NCI-H2196 (cell line): ENCODE data around the gene CNTN4.
"Not testable (repeated sequence)": the region's sequence is repeated elsewhere in the genome, so short reads cannot be mapped to it uniquely, and the experiment has no call there.

Experiments
- DNase-seq: peaks from one replicate; lab custom pipeline; 2025; ENCODE audit not compliant: unreplicated experiment; lab: John Stamatoyannopoulos, UW

The CNTN4 gene

DNA sequence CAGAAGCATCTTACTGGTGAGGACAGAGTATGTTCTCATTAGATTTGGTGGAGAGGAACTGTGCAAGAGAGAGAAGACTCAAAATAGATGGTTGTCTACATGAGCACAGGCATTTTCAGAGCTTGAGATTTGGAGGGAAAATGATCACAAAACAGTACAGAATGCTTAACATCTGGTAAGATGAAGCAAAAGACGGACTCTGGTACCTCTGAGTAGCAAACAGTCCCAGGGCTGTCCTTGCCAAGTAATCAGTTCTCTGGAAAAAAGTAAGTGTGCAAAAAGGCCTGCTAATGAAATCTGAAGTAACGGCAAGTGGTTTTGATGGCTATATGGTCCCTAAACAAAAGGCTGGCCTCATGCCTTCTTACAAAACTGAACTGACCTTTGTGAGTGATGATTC is 414.2 kb downstream of the CNTN4 start:
- DNase-seq: no peak

DNA sequence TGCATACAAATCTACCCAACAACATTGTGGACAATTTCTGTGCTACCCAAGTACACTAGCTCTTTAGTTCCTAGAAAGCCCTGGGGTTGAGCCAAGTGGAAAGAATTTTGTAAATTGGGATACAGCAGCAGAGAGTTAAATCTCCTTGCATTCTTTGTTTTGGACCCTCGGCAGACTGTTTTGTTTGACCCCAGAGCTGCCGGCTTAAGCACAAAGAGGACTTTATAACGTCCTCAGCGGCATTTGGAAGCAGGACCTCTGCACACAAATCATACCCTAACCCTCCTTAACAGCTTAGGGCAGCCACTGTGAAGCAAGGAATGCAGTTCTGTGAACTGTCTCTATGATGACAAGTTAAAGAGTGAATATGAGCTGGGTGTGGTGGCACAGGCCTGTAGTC is 415.3 kb downstream of the CNTN4 start:
- DNase-seq: no peak

DNA sequence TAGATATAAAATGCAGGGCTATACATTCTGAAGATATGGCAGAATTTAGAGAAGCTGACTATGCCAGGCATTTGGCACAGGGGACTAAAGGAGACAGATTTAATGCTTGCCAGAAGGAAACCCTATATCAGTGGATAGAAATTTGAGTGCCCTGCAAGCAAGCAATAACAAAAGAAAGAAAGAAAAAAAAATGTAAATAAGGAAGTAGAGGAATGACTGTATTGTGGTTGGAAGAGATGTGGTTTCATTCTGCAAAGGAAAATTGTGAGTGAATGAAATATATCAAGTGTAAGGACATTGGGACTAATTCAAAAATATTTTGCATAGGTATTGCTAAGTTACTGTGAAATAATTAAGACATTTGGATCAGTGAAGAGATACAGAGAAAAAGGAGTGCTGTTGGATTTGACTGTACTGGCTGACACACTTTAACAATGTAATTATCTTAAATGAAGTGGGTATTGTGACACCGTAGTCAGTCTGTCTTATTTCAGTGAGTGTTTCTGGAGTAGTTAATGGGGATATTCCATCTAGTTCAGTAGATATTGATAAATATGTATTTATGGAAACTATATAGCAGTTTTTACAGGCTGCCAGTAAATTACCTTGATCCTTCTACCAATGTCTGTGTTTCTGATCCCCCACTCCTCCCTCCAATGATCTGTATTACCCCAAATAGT is 418.2 kb downstream of the CNTN4 start:
- DNase-seq: no peak

DNA sequence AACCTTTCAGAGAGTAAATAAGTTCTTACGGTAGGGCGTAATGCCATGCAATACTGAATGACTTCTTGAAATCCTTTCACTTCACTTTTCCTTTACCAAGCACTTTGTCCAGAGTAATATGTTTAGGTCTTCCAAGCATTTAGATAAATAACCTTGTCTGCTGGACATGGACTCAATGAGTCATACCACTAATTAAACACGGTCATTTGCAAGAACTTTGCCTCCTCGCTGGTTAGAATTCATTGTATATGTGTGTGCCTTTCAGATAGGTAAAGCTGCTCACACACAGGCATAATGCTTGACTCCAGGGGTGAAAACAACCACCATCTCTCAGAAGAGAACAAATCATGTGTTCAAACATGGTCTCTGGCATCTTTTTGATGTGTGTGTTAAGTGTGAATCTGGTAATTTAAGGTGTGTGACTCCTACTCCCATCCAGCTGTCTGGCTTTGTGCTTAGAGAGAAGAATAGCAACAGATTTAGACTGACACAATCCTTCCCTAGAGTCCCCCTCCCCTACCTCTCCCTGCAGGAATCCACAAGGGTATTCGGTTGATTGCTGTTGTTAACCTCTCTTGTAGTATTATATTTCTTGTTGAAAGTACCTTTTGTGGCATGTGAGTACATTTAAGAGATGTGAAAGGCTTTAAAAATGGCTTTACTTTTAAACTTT is 419.0 kb downstream of the CNTN4 start:
- no peak for DNase-seq

DNA sequence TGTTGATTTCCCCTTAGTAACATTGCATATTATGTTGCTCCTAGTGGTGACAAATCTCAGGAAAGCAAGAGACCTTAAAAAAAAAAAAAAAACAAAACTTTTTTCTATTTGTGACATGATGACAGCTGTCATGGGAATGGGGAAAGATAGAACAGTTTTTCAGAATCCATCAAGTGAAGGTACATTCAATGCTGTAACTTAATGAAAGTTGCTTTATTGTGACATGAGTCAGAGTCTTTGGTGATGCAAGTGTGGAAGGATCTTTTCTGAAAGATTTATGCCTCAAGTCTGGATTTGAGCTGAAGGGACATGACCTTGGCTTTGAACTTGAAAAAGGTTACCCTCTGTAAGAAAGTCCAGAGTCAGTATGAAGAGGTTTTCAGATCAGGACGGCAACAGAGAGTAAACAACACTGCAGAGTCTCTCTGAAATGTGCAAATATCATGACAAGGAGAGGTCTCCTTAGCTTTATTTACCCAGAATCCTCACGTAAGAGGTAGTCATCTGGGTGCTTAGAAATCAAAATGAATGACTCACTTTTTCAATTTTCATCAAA is 424.7 kb downstream of the CNTN4 start:
- DNase-seq: no peak

DNA sequence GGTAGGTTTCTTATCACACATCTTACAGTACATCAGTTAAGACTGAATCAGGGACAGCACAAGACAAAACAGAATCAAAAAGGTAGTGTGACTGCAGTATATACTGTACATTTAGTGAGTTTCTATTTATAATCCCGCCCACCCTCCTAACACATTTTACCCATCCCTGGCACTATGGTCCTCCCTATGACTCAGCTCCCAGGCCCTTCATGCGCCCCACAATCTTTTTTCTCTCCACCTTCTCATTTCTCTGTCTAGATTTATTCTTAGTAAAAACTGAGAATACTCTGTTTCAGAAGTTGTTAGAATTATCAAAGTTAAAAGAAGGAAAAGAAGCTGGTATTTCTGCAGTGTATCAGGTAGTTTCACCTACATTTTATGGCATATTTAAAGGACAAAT is 427.3 kb downstream of the CNTN4 start:
- DNase-seq: no peak

DNA sequence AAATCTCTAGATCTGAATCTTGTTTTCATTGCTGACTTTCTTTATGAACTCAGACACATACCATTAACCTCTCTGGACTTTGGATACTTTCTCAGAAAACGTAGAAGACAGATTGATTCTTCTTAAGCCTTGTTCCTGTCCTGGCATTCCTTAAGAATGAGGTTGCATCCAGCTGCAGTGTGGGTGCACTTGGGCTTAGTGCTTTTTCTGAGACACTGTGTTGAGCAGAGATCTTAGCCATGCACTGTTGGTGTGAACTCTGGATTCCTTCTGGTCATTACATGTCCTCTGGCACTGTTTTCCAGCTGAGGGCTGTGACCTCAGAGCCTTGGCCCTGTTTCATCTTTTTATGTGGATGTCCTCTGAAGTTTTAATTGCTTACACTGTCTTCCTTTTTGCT is 428.3 kb downstream of the CNTN4 start:
- no peak for DNase-seq

DNA sequence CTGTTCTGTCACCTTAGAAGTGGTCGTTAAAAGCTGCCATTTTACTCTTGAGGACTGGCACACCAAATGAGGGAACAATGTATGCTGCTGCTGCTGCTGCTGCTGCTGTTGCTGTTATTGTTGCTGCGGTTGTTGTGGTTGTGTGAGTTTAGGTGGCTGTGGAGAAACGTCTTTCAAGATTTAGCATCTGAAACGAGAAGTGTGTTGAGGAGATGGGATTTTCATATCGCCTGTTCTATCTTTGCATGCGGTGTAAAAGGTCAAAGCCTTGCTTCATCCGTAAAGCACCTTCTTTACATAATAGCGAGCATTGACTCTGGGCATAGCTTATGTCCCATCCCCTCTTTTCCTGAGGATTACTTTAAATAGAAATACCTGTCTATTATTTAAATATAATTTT is 428.7 kb downstream of the CNTN4 start:
- DNase-seq: not testable (repeated sequence)

DNA sequence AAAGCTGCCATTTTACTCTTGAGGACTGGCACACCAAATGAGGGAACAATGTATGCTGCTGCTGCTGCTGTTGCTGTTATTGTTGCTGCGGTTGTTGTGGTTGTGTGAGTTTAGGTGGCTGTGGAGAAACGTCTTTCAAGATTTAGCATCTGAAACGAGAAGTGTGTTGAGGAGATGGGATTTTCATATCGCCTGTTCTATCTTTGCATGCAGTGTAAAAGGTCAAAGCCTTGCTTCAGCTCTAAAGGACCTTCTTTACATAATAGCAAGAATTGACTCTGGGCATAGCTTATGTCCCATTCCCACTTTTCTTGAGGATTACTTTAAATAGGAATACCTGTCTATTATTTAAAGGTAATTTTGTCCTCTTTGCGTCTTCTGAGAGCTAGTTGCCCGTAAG is 436.1 kb downstream of the CNTN4 start:
- not testable (repeated sequence) for DNase-seq

DNA sequence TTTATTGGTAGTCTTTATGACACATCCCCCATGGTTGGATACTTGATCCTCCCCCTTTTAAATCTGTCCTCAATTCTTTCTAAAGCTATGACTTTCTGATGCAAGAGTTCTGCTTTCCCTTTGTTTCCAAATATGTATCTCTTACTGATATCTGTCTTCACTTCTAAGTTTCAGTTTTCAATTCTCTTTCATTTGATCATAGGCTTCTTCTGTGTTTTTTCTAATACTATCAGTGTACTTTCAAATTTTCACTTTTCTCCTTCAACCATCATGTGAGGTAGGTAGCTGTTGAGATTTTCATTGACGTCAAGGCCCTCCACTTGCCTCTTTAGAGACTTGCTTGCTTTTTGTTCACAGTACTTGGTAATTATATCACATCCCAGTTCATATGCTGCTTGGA is 436.5 kb downstream of the CNTN4 start:
- no peak for DNase-seq

DNA sequence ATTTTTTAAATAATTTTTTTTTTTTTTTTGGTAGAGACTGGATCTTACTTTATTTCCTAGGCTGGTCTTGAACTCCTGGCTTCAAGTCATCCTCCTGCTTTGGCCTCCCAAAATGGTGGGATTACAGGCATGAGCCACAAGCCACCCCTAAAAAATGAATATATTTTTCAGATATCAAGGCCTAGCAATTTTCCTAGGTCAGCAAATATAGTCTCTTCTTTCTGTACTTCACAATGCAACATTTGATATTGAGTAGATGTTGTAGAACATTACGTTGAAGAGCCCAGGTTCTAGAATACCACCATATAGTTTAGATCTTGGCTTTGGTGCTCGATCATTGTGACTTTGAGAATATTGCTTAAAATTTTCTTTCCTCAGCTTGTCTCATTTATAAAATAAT is 437.9 kb downstream of the CNTN4 start:
- no peak for DNase-seq

DNA sequence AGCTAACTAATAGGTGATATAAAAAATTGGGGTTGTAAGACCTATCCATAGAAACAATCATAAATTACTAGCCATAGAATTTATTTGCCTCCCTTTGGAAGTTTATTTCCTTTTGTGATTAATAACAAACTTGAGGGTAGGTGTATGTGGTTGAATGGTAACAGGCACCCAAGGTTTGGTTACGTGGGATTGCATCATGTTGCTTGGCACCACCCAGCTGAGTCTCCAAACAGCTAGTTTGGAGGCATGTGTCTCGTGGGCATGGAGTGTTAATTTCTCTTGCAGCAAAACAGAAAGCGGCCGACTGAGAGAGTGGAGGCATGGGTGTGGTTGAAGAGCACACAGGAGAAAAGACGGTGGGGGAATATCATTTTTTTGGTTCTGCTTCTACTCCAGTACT is 441.4 kb downstream of the CNTN4 start:
- DNase-seq: no peak

DNA sequence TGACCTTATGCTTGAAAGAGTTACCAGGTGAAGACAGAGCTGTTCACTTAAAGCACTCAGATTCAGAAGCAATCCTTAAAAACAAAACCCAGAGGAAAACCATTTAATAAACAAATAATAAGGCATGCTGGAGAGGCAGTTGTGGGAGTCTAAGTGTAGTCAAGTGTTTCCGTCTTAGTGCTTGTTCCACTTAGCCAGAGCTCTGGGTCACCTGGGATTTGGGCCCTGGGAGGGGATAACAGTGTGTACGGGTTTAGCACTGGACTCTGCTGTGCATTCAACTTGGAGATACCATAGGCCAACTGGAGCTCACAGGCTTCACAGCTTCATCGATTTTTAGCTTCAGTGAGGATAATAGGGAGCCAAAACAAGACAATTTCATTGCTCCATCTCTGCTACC is 444.6 kb downstream of the CNTN4 start:
- DNase-seq: no peak

DNA sequence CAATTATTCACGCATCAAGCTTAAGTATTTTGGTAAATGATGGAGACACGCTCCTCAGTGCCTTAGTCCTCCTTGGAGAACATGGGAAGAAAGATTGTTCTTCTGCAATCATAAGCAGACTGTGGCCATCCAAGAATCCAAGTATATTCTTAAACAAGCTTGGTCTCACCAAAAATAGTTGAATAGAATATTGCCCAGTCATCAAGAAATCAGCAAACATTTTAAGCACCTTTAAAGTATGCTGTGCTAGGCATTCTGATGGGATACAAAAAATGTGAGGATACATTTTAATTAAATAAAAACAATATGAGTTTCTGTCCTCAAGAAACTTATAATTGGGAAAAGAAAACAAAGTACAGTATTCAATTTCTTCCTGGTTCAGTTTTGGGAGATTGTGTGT is 445.5 kb downstream of the CNTN4 start:
- no peak for DNase-seq

DNA sequence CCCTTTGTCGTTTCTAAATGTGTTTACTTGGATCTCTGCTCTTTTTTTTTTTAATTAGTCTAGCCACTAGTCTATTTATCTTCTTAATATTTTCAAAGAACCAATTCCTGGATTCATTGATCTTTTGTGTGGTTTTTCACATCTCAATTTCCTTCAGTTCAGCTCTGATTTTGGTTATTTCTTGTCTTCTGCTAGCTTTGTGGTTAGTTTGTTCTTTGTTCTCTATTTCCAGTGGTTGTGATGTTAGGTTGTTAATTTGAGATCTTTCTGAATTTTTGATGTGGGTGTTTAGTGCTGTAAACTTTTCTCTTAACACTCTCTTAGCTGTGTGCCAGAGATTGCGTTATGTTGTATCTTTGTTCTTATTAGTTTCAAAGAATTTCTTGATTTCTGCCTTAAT is 446.1 kb downstream of the CNTN4 start:
- no peak for DNase-seq

DNA sequence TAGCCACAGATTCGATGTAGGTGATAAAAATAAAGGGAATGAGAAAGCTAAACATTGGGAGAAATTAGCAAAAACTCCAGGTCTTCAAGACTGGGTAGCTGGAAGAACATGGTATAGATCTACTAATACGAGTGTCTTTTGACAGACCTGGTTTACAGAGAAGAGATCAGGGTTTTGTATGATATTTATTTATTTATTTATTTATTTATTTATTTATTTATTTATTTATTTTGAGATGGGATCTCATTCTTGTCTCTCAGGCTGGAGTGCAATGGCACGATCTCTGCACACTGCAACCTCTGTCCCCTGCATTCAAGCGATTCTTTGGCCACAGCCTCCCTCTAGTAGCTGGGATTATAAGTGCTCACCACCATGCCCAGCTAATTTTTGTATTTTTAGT is 448.4 kb downstream of the CNTN4 start:
- DNase-seq: no peak

DNA sequence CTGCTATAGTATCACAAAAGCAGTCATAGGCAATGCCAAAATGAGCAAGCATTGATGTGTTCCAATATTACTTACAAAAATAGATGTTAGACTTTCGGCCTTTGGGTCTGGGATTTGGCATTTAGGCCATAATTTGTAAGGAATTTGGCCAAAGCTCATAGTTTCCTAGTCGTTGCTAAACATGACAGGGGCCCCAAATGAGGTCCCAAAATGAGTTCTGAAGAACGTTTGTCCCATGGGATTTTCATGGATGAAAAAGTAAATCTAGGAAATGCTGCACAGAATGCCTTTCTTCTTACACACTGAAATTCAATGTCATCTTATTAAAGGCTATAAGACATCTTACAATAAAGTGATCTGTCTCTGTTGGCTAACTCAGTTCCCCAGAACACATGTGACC is 456.0 kb downstream of the CNTN4 start:
- no peak for DNase-seq

DNA sequence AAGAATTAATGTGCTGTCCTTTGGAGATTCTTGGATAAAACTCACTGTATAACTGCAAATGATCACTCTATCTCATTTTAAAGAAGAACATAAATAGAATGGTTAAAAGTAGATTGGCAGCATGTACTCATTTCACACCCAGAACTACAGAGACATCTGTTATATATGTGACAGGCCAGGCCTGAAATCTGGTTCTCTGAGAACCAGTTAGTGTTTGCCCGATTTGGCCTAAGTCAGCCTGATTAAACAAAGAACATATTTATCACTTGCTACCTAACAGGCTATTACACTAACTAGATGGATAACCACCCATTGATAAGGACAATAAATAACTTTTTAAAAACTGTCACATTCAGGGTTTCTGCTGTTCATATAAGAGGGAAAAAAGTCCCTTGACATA is 460.1 kb downstream of the CNTN4 start:
- DNase-seq: no peak

DNA sequence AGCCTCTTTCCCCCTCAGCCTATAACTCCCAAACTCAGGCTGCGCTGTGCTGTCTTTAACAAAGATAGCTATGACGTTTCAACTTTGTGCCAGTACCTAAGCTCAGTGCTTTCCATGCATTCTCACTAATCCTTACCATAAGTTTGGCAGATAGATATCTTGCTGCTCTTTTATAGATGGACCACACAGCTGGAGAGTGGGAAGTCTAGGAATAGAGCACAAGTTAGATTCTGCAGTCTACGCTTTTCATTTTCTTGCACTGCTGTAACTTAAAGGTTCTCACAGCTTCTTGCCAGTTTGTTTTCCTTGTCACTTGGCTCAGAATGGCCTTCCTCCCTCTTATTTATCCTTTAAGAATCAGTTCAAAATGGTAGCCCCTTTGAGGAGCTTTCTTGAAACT is 468.8 kb downstream of the CNTN4 start:
- no peak for DNase-seq

DNA sequence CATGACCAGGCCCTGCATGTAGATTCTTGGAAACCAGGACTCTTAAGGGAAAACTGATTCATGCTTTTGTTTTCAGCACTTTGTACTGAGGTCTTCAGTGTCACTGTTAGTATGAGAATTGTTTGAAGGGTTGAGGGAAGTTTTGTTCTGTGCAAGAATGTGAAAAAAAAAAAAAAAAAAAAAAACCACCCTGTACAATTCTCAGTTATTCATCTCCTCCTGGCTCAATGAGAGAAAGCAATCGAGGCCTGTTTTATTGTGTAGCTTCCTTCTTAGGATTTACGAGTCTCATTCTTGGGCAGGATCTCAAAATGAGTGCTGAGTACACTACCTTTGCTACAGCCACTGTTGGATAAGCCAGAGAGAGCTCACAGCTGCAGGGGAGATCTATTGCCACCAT is 469.5 kb downstream of the CNTN4 start:
- DNase-seq: no peak

DNA sequence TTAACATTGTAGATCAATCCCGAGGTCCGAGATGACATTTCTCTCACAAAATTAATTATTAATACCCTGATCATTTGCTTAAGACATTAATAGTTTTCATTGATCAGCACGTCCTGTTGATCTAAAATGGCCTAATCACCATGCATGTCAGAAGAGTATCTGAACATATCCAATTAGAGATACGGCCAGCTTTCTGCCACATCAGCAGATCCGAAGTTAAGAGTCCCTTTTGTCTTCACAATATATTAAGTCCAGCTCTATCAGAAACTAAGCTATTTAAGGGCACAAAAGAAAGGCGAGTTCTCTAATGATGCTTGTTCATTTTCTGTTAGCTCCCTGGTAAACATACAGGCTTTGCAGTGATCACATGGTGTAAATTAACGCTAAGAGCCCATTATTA is 470.3 kb downstream of the CNTN4 start:
- DNase-seq: no peak

DNA sequence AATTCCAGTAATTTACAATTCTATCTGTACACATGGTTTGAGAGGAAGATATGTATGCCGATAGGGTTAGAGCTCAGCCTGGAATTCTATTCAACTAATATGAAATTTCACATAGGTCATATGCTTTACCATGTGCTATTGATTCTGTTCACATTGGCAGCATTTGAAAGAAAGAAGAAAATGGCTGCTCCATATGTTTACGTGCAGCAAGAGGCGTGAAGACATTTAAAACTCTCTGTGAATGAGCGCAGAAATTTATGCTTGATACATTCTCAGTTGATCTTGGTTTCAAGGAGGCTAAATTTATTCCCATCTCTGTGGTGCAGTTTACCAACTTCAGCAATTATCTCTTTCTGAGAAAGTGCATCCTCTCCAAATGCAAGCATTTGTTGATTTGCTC is 478.9 kb downstream of the CNTN4 start:
- DNase-seq: no peak

DNA sequence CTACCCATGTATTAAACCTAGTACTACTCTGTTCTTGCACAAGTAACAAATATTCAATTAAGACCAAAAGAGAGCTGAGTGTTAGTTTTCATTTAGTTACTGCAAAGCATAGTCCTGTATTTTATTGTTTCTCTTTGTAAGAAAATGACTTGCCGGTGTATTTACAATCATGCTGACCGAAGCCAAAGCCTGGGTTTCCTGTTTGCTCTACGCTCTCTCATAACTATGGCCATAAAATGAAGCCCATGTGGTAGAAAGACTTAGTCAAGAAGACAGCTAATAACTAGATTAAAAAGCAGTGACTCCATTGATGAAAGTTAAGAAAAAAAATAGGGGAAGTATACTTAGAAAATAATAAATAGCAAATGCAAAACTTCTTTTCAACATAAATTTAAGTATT is 479.9 kb downstream of the CNTN4 start:
- DNase-seq: no peak
